ENCODE results near the gene RXRB. TPM values are rescaled to one million over a fixed set of nuclear protein-coding genes. Genes with fewer than 3 reads are reported as not detected.

Gene RXRB
- total RNA-seq, 6 experiments from 2014 or later, result 10.1 to 28.2 (median 17.7) TPM

DNA sequence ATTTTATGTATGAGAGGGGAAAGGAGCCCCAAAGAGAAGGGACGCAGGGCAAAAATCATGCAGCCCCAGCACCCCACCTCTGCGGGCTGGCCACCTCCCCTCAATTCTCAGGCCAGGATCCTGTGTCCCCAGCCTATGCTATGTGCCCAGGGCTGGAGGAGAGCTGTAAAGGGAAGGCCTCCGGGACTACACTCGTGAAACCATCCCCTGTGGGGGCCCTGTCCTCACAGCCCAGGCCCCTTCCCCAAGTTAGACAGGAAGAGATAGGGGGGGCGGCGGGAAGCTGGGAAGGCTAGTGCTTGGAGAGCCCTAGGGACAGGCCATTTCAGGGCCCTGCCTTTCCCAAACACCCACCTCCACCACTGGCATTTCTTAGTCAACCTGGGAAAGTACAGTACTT lies 6.8 kb downstream of the RXRB start:
- no peak overlapping the region for H3K27ac ChIP-seq
- DNase-seq, result peak in 1 of 3 donors; percentile 43
- WGBS (ENCODE audit: insufficient coverage, low coverage, low lambda C conversion rate, missing lambda C conversion rate), result no CpG with 5 or more reads among the region's 6 CpGs

DNA sequence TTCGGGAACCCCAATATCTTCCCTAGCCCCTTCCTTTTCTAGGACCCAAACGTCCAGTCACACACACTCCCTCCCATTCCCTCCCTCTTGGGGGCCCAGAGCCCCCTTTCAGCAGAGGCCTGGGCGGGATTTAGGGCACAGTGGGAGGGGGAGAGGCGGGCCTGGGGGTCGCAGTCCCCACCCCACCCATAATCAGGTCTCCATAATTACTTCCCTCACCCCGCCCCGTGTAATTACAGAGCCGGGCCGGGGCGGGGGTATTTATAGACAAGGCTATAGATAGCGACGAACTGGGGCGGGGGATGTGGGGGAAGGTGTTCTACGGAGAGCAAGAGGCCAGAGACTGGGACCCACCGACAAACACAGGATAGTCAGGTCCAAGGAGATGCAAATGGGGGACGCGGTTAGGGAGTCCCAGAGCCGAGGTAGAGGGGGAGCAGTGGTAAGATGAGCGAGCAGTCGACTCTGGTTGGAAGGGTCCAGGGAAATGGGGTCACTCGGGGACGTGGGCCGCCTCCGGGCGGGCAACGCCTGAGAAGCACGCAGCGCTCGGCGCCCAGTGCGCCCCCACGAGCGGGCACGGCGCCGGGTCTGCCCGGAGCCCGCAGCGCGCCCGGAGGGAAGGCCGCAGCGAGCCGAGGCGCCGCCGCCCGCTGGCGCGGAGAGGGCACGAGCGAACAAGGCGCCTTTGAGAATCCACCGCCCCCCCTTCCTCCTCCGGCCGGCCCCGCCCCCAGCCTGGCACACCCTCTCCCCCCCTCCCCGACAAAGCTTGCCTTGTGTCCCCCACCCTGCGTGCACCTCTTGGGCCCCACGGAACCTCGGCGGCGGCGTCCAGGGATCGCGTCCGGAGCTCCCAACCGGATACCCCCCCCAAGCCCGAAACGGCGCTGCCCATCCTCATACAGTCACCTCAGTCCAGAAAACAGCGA lies 7.5 kb downstream of the RXRB start:
- Histone ChIP-seq H3K9me3 (no peaks in the 10 kb centered on the region), H3K4me1 (peaks cover 0 to 17% (median 8%) of the 10 kb centered on the region in 4 donors), H3K27ac (no peak overlapping the region), H3K27me3 (no peaks in the 10 kb centered on the region), H3K4me3 (peak overlapping the region in 2 of 3 donors; percentile 12 to 26), H3K36me3 (peaks cover 0 to 31% (median 17%) of the 10 kb centered on the region in 4 donors)
- peak in 2 of 3 donors; percentile 41 to 57 for DNase-seq
- peak in 1 of 4 donors; percentile 4 for ATAC-seq
- 6% methylated on average over 41 of the region's 72 CpGs for WGBS (ENCODE audit: insufficient coverage, low coverage, low lambda C conversion rate, missing lambda C conversion rate)
- no peak for TF ChIP-seq POLR2A (IDR thresholded peaks at IDR 0.05)
- TF ChIP-seq, protein P1, sequence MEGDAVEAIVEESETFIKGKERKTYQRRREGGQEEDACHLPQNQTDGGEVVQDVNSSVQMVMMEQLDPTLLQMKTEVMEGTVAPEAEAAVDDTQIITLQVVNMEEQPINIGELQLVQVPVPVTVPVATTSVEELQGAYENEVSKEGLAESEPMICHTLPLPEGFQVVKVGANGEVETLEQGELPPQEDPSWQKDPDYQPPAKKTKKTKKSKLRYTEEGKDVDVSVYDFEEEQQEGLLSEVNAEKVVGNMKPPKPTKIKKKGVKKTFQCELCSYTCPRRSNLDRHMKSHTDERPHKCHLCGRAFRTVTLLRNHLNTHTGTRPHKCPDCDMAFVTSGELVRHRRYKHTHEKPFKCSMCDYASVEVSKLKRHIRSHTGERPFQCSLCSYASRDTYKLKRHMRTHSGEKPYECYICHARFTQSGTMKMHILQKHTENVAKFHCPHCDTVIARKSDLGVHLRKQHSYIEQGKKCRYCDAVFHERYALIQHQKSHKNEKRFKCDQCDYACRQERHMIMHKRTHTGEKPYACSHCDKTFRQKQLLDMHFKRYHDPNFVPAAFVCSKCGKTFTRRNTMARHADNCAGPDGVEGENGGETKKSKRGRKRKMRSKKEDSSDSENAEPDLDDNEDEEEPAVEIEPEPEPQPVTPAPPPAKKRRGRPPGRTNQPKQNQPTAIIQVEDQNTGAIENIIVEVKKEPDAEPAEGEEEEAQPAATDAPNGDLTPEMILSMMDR (IDR thresholded peaks at IDR 0.05), result no peak
- intact Hi-C loops (cut with DNase I), result no loop called here

More for the DNA sequence above, 6.8 kb downstream of the RXRB start:
- no peaks in the 10 kb centered on the region for H3K27me3 ChIP-seq
- ATAC-seq, result no peak
- TF ChIP-seq, protein P1 (IDR thresholded peaks at IDR 0.05), result no peak
- TF ChIP-seq POLR2A (IDR thresholded peaks at IDR 0.05), result no peak
- intact Hi-C loops (cut with DNase I), result no loop called here
- peaks cover 0 to 31% (median 17%) of the 10 kb centered on the region in 4 donors for H3K36me3 ChIP-seq
- H3K4me3 ChIP-seq, result no peak overlapping the region
- no peaks in the 10 kb centered on the region for H3K9me3 ChIP-seq
- H3K4me1 ChIP-seq, result peaks cover 0 to 23% (median 11%) of the 10 kb centered on the region in 4 donors

DNA sequence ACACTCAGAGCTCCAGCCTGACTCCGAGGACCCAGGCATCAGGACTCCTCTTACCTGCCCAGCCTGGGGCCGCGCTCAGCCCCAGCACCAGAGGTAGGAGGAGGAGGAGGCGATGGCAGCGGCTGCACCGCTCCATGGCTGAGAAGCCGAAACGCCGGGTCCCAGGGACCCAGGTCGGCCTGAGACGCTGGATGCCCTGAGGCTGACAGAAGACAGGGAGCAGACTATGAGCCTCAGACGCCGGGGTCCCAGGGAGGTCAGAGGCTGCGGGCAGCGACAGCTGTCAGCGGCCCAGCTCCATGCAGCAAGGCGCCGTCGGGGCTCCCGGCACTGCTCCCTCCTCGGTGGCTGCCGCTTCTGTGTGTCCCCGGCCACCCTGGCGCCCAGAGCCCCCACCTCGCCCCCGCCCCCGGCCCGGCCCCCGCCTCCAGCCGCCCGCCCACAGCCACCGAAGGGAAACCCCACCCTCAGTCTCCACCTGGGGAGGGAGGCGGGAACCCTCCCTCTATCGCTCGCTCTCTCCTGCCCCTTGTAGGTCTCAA lies 8.3 kb downstream of the RXRB start, which contains the start of gene COL11A2:
TSS of gene COL11A2 (minus strand) at position 363 of the 542 bp plus-strand sequence. CDS start at position 136, 227 bp downstream.
- WGBS (ENCODE audit: insufficient coverage, low coverage, low lambda C conversion rate, missing lambda C conversion rate), result 0% methylated on average over 1 of the region's 35 CpGs
- intact Hi-C loops (cut with DNase I), result no loop called here
- Histone ChIP-seq H3K4me1 (peaks cover 0 to 10% (median 4%) of the 10 kb centered on the region in 4 donors), H3K4me3 (peak within 1 kb of the TSS in 2 of 3 donors; percentile 12 to 26), H3K27me3 (no peaks in the 10 kb centered on the region), H3K27ac (no peak within 1 kb of the TSS), H3K36me3 (peaks cover 0 to 29% (median 16%) of the 10 kb centered on the region in 4 donors), H3K9me3 (no peaks in the 10 kb centered on the region)
- TF ChIP-seq, protein P1 (IDR thresholded peaks at IDR 0.05), result no peak
- TF ChIP-seq POLR2A (IDR thresholded peaks at IDR 0.05), result no peak
- ATAC-seq, result peak in 1 of 4 donors; percentile 2
- DNase-seq, result peak in 1 of 3 donors; percentile 48

DNA sequence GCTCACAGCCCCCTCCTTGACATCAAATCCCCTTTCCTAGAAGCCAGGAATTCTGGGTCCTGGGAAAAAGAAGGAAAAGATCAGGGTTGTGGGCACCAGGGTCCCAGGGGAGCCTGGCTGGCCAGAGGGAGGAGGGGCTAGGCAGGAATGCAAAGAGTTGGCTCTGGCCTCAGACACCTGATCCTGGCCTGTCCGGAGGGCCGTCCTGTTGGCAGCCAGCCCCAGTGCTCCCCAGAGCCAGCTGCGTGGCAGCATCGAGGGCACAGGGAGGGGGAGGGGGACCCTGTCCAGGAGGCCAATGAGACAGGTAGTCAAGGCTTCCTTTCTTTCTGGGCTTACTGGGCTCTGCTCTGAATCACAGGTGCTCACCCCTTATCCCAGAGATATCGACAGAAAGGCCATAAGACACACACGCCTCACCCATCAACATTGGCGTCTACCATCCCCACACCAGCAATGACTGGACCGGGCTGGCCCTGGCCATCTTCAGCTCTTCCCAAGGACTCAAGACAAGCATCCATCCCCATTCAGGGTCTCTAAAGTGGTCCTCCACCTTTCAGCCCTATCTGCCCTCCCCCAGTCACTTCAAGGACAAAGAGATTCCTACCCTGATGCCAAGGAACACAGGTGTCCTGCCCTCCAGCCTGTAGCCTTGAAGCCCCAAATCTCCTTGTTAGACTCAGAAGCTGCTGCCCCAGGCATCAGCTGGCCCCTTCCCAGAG lies 8.9 kb downstream of the RXRB start:
- no peak for TF ChIP-seq POLR2A (IDR thresholded peaks at IDR 0.05)
- TF ChIP-seq, protein P1 (IDR thresholded peaks at IDR 0.05), result no peak
- H3K27ac ChIP-seq, result no peak overlapping the region
- H3K36me3 ChIP-seq, result peaks cover 0 to 23% (median 10%) of the 10 kb centered on the region in 4 donors
- no peaks in the 10 kb centered on the region for H3K27me3 ChIP-seq
- no peaks in the 10 kb centered on the region for H3K9me3 ChIP-seq
- 25% methylated on average over 2 of the region's 8 CpGs for WGBS (ENCODE audit: insufficient coverage, low coverage, low lambda C conversion rate, missing lambda C conversion rate)
- DNase-seq (no peak), ATAC-seq (peak in 2 of 4 donors; percentile 6 to 8)
- H3K4me1 ChIP-seq, result peaks cover 0 to 8% (median 4%) of the 10 kb centered on the region in 4 donors
- intact Hi-C loops (cut with DNase I), result no loop called here
- no peak overlapping the region for H3K4me3 ChIP-seq

Data from right lobe of liver (tissue), 6 donors.